SK-N-SH (cell line): ENCODE results near the gene GRIK1. TPM values are rescaled to one million over a fixed set of nuclear protein-coding genes. Genes with fewer than 3 reads are reported as not detected.

Source experiments
- CTCF ChIA-PET: fragments of 300-600, 350-600 bp; formaldehyde crosslinking; extraction: SDS; loops from one replicate; lab custom pipeline; 2021; lab: Yijun Ruan, JAX
- POLR2A ChIA-PET: fragments of 350-600 bp; sonication (Branson Sonifier 250); formaldehyde crosslinking; extraction: SDS; loops from one replicate; lab custom pipeline; 2020; ENCODE audit warnings: antibody characterized with exemption, inconsistent platforms; lab: Yijun Ruan, JAX
- DNase-seq: peaks from one replicate; pipeline ENCODE4 v3.0.0; 2012
- H2AFZ ChIP-seq: fragments of 200-600 bp; sonication (generic); 2 replicates; pipeline ENCODE4 v1.8.1; 2016; ENCODE audit warnings: antibody characterized with exemption, mild to moderate bottlenecking, low read depth
- H3F3A ChIP-seq: fragments of 200-600 bp; sonication (generic); replicated peaks from 2 replicates; pipeline ENCODE3; 2016; ENCODE audit warnings: antibody characterized with exemption, mild to moderate bottlenecking; ENCODE audit not compliant: insufficient read depth
- H3K27ac ChIP-seq, 2 experiments: fragments of 200-500 bp in 1 of 2; fragments of 200-600 bp in 1 of 2; sonication (Bioruptor generic) in 1 of 2; sonication (generic), shearing (Covaris generic) in 1 of 2; 2 replicates each; pipeline versions ENCODE4 v1.5.1 to v1.6.1; 2014 to 2016; ENCODE audit warnings: low read depth in 2 of 2, inconsistent platforms in 1 of 2, low read length in 1 of 2, mild to moderate bottlenecking in 1 of 2, mixed read lengths in 1 of 2
- H3K27me3 ChIP-seq: fragments of 200-600 bp; sonication (generic), shearing (Covaris generic); 2 replicates; pipeline ENCODE4 v1.6.1; 2016; ENCODE audit warnings: mixed run types; ENCODE audit not compliant: insufficient read depth
- H3K36me3 ChIP-seq, 2 experiments: fragments of 200-500 bp in 1 of 2; fragments of 200-600 bp in 1 of 2; sonication (Bioruptor generic) in 1 of 2; sonication (generic) in 1 of 2; replicated peaks in 1 of 2; 2 replicates each; pipeline versions ENCODE3 to v1.5.1; 2014 to 2016; ENCODE audit warnings: low read length in 1 of 2, mild to moderate bottlenecking in 1 of 2; ENCODE audit not compliant: insufficient read depth in 2 of 2, control insufficient read depth in 1 of 2
- H3K4me1 ChIP-seq, 2 experiments: fragments of 200-500 bp in 1 of 2; fragments of 200-600 bp in 1 of 2; sonication (Bioruptor generic) in 1 of 2; sonication (generic), shearing (Covaris generic) in 1 of 2; 2 replicates each; pipeline versions ENCODE4 v1.5.1 to v1.6.1; 2014 to 2016; ENCODE audit warnings: low read depth in 1 of 2, low read length in 1 of 2, mixed run types in 1 of 2; ENCODE audit not compliant: insufficient read depth in 2 of 2, control insufficient read depth in 1 of 2
- H3K4me2 ChIP-seq: fragments of 200-600 bp; sonication (generic), shearing (Covaris generic); 2 replicates; pipeline ENCODE4 v1.6.1; 2017; ENCODE audit warnings: mixed run types
- H3K4me3 ChIP-seq, 2 experiments: fragments of 200-500 bp in 1 of 2; fragments of 200-600 bp in 1 of 2; sonication (Bioruptor generic) in 1 of 2; sonication (generic), shearing (Covaris generic) in 1 of 2; 2 replicates each; pipeline versions ENCODE4 v1.5.1 to v1.8.1; 2014 to 2016; ENCODE audit warnings: low read depth in 2 of 2, inconsistent platforms in 1 of 2, low read length in 1 of 2, mild to moderate bottlenecking in 1 of 2, mixed read lengths in 1 of 2, moderate library complexity in 1 of 2
- H3K79me2 ChIP-seq: fragments of 200-600 bp; sonication (generic); 2 replicates; pipeline ENCODE4 v1.8.1; 2017; ENCODE audit warnings: mild to moderate bottlenecking; ENCODE audit not compliant: insufficient read depth
- H3K9ac ChIP-seq: fragments of 200-600 bp; sonication (generic); 2 replicates; pipeline ENCODE4 v1.6.1; 2017; ENCODE audit warnings: mixed run types
- H3K9me2 ChIP-seq: fragments of 200-600 bp; sonication (generic); 2 replicates; pipeline ENCODE4 v1.6.1; 2017; ENCODE audit warnings: mixed run types
- H3K9me3 ChIP-seq: fragments of 200-600 bp; sonication (generic); 2 replicates; pipeline ENCODE4 v1.6.1; 2017; ENCODE audit warnings: mixed run types, mild to moderate bottlenecking, moderate library complexity
- H4K20me1 ChIP-seq: fragments of 200-600 bp; sonication (generic); 2 replicates; pipeline ENCODE4 v1.6.1; 2017; ENCODE audit warnings: mild to moderate bottlenecking, mixed run types; ENCODE audit not compliant: insufficient read depth
- CTCF ChIP-seq: fragments of 200-600 bp; sonication (generic); IDR thresholded peaks from 2 replicates; pipeline ENCODE4 v1.6.1; 2017; ENCODE audit warnings: antibody characterized with exemption, mild to moderate bottlenecking, moderate library complexity
- EZH2phosphoT487 ChIP-seq: fragments of 200-600 bp; sonication (generic); IDR thresholded peaks from 2 replicates; pipeline ENCODE4 v1.6.1; 2017; ENCODE audit warnings: low read depth, mixed run types, mild to moderate bottlenecking, antibody characterized with exemption, moderate library complexity, borderline replicate concordance
- FOSL2 ChIP-seq: IDR thresholded peaks from 2 replicates; pipeline ENCODE4 v1.4.0; 2012; ENCODE audit warnings: low read depth, mild to moderate bottlenecking, moderate library complexity, borderline replicate concordance
- FOXJ3 ChIP-seq: sonication (generic); formaldehyde crosslinking; IDR thresholded peaks from 2 replicates; pipeline ENCODE4 v1.5.1; 2020; ENCODE audit warnings: mild to moderate bottlenecking, missing genetic modification reagents
- GABPA ChIP-seq: IDR thresholded peaks from 2 replicates; pipeline ENCODE4 v1.4.0; 2012; ENCODE audit warnings: low read depth, mild to moderate bottlenecking
- IRF3 ChIP-seq: fragments of 150-350 bp; IDR thresholded peaks from 2 replicates; pipeline ENCODE4 v1.6.1; 2016; ENCODE audit warnings: mild to moderate bottlenecking, low read depth, low read length
- JUND ChIP-seq: IDR thresholded peaks from 2 replicates; pipeline ENCODE4 v1.4.0; 2012
- MXI1 ChIP-seq: IDR thresholded peaks from 2 replicates; pipeline ENCODE4 v1.6.1; 2012; ENCODE audit warnings: mild to moderate bottlenecking, low read depth, low read length, improper control_type of control experiment
- NRF1 ChIP-seq: IDR thresholded peaks from 2 replicates; pipeline ENCODE4 v1.6.1; 2012; ENCODE audit warnings: low read depth, mild to moderate bottlenecking, low read length
- RAD21 ChIP-seq: IDR thresholded peaks from 2 replicates; pipeline ENCODE4 v1.6.1; 2012; ENCODE audit warnings: mild to moderate bottlenecking, low read length
- TCF12 ChIP-seq: IDR thresholded peaks from 2 replicates; pipeline ENCODE4 v1.4.0; 2012
- WGBS: methylation state at CpG from one replicate; pipeline ENCODE4 v1.1.6; 2017; ENCODE audit warnings: low lambda C conversion rate; 5-methylcytosine and 5-hydroxymethylcytosine counted together
- polyA plus RNA-seq, 3 experiments: library from polyadenylated mRNA; depleted of rRNA; stranded (reverse); fragments of >200 nt; gene quantifications; 2 replicates each; pipeline ENCODE4 v1.2.3, GENCODE V29; 2012
- TF ChIP-seq, protein P1 (sequence below): IDR thresholded peaks from 2 replicates; pipeline ENCODE4 v1.4.0; 2012; ENCODE audit warnings: low read depth, borderline replicate concordance
- TF ChIP-seq, protein P2 (sequence below): IDR thresholded peaks from 2 replicates; pipeline ENCODE4 v1.4.0; 2012; ENCODE audit warnings: low read depth
- TF ChIP-seq, protein P3 (sequence below): IDR thresholded peaks from 2 replicates; pipeline ENCODE4 v1.6.1; 2012; ENCODE audit warnings: mild to moderate bottlenecking, low read depth, low read length, moderate library complexity

Gene GRIK1
- polyA plus RNA-seq, 1 of the 3 experiments (the other 2 are of a cell fraction): not detected

DNA sequence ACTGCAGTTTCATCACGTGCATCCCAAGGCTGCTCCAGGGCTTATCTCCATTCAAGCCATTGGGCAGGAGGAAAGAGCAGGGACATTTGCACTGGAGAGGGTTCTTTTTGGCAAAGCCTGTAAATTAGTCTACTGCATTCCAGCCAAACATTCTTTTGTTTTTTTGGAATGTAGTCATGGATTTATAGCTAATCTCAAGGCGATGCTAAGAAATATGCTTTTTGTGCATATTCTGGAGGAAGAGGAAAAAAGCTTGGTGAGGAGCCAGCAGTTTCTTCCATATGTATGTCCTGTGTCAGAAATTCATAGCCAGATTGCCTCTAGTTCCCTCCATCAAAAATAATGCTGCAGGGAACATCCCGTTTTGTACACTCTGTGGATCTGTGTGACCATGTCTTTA, 419.6 kb downstream of the GRIK1 start:
- H3K4me3 ChIP-seq: no peak overlapping the region
- TF ChIP-seq TCF12 (no peak), MXI1 (no peak), FOXJ3 (CRISPR knock-in tag) (no peak), EZH2phosphoT487 (no peak), JUND (no peak), NRF1 (no peak), GABPA (no peak), CTCF (no peak), IRF3 (no peak), FOSL2 (no peak), RAD21 (no peak)
- TF ChIP-seq, protein P1, sequence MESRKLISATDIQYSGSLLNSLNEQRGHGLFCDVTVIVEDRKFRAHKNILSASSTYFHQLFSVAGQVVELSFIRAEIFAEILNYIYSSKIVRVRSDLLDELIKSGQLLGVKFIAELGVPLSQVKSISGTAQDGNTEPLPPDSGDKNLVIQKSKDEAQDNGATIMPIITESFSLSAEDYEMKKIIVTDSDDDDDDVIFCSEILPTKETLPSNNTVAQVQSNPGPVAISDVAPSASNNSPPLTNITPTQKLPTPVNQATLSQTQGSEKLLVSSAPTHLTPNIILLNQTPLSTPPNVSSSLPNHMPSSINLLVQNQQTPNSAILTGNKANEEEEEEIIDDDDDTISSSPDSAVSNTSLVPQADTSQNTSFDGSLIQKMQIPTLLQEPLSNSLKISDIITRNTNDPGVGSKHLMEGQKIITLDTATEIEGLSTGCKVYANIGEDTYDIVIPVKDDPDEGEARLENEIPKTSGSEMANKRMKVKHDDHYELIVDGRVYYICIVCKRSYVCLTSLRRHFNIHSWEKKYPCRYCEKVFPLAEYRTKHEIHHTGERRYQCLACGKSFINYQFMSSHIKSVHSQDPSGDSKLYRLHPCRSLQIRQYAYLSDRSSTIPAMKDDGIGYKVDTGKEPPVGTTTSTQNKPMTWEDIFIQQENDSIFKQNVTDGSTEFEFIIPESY: no peak
- TF ChIP-seq, protein P2, sequence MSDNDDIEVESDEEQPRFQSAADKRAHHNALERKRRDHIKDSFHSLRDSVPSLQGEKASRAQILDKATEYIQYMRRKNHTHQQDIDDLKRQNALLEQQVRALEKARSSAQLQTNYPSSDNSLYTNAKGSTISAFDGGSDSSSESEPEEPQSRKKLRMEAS: no peak
- TF ChIP-seq, protein P3, sequence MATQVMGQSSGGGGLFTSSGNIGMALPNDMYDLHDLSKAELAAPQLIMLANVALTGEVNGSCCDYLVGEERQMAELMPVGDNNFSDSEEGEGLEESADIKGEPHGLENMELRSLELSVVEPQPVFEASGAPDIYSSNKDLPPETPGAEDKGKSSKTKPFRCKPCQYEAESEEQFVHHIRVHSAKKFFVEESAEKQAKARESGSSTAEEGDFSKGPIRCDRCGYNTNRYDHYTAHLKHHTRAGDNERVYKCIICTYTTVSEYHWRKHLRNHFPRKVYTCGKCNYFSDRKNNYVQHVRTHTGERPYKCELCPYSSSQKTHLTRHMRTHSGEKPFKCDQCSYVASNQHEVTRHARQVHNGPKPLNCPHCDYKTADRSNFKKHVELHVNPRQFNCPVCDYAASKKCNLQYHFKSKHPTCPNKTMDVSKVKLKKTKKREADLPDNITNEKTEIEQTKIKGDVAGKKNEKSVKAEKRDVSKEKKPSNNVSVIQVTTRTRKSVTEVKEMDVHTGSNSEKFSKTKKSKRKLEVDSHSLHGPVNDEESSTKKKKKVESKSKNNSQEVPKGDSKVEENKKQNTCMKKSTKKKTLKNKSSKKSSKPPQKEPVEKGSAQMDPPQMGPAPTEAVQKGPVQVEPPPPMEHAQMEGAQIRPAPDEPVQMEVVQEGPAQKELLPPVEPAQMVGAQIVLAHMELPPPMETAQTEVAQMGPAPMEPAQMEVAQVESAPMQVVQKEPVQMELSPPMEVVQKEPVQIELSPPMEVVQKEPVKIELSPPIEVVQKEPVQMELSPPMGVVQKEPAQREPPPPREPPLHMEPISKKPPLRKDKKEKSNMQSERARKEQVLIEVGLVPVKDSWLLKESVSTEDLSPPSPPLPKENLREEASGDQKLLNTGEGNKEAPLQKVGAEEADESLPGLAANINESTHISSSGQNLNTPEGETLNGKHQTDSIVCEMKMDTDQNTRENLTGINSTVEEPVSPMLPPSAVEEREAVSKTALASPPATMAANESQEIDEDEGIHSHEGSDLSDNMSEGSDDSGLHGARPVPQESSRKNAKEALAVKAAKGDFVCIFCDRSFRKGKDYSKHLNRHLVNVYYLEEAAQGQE: no peak
- H3K4me2 ChIP-seq: no peak overlapping the region
- H2AFZ ChIP-seq: no peak overlapping the region
- CTCF ChIA-PET: no interaction called here
- H3F3A ChIP-seq: no peaks in the 10 kb centered on the region
- no peaks in the 10 kb centered on the region for H3K9me2 ChIP-seq
- H3K36me3 ChIP-seq: peaks cover 0 to under 1% of the 10 kb centered on the region in 2 experiments
- POLR2A ChIA-PET: no interaction called here
- WGBS: 63% methylated on average over 3 of the region's 3 CpGs
- H3K79me2 ChIP-seq: no peaks in the 10 kb centered on the region
- H3K9me3 ChIP-seq: 0 out of 2 replicates have a peak, but pooled peaks cover 2% of the 10 kb centered on the region
- no peaks in the 10 kb centered on the region for H3K4me1 ChIP-seq
- DNase-seq: no peak
- H4K20me1 ChIP-seq: no peaks in the 10 kb centered on the region
- no peaks in the 10 kb centered on the region for H3K27me3 ChIP-seq
- no peak overlapping the region for H3K27ac ChIP-seq
- H3K9ac ChIP-seq: no peak overlapping the region
